ENCODE results near the gene MYOD1.

DNA sequence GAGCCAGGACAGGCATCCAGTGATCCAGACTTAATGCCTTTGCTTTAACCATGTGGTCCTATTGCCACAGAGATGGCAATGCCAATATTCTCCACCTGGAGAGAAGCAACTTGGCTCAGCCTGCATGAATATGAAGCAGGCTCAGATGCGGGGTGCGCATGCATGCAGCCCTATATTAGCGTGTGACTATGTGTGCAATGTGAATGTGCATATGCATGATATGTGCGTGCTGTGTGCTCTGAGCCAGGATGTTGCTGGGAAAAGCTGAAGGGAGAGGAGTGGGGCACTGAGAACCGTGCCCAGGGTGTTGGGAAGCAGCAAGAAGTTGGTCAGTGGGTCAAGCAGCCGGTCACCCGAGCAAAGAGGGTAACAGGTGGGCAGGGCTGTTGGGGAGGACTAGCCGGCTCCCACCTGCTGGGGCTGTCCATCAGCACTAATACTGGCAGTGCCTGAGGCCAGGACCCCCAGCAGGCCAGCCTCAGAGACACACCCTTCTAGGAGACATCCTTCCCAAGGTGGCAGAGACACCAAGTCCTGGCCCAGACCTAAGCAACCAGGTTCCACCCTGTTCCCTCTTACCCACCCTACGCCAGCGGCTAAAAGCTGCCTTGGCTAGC lies 24.8 kb upstream of the MYOD1 start:
- TF ChIP-seq CTCF (IDR thresholded peaks at IDR 0.05): no peak
- TF ChIP-seq POLR2A (IDR thresholded peaks at IDR 0.05): no peak
